HT1080 (cell line): ENCODE measurements around the gene AHDC1. TPM values are rescaled to one million over a fixed set of nuclear protein-coding genes. Genes with fewer than 3 reads are reported as not detected.

Experiments
- DNase-seq: peaks from one replicate; pipeline ENCODE4 v3.0.0-alpha.2; 2015; ENCODE audit warnings: low read depth
- total RNA-seq: library from RNA; depleted of rRNA; stranded (reverse); fragments of >200 nt; shearing (Covaris generic); gene quantifications from 2 replicates; pipeline ENCODE4 v1.2.3, GENCODE V29; 2014

AHDC1 gene
- total RNA-seq, 1 experiment from 2014 or later: 10.3 TPM

DNA sequence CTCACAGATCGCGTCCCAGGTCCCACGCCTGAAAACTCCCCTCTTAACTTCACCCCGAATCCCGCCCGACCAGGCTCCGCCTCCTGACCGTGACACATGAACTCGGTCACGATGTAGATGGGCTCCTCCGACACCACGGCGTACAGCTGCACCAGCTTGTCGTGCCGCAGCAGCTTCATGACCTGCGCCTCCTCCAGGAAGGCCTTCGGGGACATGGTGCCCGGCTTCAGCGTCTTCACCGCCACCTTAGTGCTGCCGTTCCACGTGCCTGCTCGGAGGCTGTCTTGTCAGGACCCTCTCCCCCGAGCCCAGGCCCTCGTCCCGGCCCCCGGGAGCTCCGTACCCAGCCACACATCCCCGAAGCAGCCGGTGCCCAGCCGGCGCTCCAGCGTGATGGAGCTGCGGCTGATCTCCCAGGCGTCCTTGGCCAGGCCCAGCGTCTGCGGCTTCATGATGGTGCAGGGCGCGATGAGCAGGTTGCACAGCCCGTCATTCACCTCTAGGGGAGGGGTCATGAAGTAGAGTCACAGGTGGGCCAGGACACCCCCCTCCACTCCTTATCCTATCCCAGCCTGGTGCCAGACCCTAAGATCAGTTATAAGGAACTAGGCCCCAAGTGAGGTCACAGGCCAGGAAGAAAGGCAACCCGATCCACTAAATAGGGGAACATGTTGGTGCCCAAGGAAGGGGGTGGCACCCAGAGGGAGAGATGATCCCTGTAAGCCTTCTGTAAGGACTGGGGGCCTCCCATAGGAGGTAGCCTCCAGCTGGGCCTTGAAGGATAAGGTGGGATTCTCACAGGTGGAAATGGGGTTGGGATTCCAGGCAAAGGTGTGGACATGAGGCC, 11.6 kb upstream of the AHDC1 start:
- no peak for DNase-seq

DNA sequence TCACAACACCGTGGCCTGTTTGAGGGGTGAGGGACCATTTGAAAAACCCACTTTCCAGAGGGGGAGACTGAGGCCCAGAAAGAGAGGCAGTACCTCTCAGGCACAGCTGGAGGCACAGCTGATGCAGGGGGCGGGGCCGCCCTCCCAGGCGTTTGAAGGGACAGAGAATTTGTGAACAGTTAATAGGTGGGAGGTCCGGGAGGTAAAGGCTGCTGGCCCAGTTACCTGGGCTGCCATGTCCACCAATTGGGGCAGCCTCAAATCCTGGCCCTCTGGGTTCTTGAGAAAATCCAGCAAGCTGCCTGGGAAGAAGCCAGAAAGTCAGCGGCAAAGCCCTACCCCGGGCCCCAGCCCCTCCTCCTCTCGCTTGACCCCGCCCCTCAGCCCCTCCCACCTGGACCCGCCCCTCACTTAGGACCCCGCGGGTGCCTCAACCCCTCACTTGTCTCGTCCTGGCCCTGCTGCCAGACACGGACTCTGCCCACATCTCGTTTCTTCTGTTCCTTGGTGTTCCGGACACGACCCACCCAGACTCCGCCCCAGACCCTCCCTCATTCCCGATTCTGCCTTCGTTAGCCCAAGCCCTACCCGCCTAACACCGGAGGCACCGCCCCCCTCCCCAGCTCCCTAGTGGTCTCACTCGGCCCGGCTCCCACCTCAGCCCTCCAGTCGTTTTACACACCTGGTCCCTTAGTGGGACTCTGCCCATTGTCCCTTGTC, 10.8 kb upstream of the AHDC1 start:
- no peak for DNase-seq

- DNase-seq: no peak
Observed at GRCh38 chr1:27614043-27614624, 10.2 kb upstream of the AHDC1 start.

- DNase-seq: no peak
Observed at GRCh38 chr1:27612718-27613117, 8.8 kb upstream of the AHDC1 start.

DNA sequence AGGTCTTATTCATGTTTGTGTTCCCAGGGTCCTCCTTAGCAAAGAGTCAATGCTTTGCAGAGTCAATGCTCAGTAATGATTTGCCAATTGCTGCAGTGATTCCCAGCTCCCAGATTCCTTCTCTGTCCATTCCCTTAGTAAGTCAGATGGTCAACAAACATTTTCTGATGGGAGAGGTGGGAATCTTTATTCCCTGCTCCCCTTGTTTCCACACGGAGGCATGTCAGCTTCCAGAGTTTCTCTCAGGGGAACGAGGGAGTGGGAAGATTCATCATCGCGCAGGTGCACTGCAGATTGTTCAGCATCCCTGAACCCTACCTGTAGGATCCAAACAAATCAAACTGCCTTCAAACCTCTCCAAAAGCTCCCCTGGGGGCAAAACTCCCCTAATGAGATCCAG, 7.5 kb upstream of the AHDC1 start:
- DNase-seq: no peak

DNA sequence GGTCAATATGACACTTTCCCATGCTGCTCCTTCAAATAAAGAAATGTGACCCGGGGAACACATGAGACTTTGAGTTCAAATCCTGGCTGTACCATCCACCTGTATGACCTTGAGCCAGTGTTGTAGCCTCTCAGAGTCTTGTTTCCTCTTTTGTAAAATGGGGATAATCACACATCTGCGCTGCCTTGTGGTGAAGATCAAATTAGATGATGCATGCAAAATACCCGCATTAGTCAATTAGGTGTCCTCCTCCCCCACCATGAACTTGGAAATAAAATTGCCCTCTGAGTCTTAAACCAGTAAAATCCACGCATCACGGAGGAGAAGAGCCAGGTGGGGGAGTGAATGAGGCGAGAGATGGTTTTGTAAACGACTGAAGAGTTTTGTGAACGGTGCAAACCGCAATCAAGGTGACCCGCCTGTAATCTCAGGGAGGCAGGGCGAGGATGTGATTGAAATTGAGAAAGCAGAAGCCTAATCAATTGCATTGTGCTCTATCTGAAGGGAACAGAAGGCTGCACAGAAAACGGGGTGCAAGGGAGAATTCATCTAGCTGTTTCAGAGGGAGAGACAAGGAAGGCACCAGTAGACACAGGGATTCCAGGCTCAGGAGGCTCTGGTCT, 5.8 kb upstream of the AHDC1 start:
- no peak for DNase-seq

DNA sequence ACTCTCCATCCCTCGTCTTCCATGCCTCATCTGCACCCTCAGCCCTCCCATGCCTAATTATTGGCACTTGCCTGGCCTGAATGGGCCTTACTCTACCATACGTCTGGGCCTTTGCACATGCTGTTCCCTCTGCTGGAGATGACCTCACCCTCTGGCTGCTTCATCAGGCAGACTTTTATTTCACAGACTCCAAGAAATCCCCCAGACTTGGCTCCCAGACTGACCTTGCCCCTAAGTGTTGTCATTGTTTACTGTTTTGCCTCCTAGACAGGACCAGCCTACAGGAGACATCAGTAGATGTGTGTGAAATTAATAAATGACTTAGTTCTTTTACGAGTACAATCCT, 5.2 kb upstream of the AHDC1 start:
- no peak for DNase-seq

DNA sequence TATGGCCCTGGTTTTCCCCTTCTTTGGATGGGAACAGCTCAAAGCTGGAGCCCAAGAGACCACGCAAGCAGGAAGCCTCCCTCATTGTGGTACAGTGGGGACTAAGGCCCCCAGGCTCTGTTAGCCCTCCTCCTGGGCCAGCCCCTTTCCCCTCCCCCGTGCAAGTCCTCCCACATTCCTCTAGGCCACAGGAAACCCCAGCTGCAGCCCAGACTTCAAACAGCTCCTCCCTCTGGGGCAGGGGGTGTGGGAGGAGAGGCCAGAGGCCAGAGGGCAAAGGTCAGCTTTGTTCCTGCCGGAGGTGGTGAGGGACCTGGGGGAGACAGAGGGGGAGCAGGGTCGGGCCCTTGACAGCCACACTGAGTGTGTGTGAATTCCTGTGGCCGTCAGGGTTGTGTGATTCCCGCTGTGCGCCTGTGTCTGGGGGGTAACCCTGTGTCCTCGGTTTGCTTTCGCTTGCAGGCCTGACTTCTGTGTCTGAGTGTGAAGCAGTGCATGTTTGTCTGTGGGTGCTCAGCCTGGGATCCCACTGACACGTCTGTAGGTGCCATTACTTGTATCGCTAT, 3.4 kb upstream of the AHDC1 start:
- DNase-seq: no peak

DNA sequence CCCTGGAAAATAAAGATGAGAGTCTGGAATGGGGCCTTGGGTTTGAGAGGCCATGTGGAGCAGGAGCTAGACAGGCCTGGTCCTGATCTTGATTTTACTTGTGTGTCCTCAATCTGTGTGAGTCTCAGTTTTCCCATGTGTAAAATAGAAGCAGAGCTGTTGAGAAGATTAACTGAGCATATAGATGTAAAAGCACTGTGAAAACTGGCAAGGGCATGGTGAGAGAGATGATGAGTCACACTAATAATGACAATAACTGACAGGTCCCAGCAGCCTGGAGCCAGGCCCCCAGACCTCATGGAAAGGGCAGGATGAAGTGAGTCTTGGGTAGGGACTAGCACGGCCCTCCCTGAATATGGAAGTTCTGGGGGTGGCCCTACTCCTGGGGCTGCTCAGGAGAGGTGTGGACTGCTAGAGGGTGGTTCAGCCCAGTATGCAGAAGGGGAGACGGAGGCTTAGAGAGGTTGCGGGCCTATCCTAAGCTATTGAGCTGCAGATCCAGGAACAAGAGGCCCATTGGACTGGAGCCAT, 2.8 kb upstream of the AHDC1 start:
- DNase-seq: peak; percentile 52

DNA sequence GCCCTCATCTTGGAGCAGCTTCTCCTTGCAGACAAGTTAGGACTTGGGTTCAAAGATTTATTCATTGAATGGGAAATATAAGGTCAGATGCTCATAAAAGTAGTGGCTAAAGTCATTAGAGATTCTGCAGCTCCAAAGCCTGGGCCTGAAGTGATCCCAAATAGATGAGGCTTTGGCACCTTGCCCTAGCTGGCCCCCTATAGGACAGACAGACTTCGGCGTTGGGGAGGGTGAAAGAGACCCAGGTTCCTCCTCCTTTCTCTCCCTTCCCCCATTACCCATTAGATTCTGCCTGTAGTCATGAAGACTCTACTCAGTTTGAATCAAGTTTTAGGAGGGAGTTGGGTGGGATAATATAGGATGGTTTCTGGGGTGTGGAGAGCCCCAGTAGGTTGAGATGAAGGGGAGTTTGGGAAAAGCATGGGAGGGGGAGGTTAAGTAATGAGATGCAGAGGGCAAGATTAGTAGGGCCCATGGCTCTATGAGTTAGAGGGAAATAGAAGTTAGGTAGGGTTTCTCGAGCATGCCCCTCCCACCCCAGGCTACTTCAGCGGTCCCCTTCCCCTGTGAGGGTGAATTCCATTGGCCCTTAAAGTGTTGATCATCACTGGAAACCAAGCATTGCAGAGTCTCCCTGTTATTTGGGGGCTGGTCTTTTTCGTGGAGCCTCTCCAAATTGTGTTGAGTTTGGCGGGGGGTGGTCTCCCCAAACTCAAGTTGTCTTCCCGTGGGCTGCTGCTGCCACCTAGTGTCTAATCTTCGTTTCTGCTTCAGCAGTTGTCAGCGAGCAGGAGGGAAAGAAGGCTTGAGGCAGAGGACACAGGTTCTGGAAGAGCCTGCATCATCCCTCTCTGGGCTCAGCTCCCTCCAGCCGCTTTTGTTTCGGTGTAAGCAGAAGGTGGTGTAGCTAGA, 2.1 kb upstream of the AHDC1 start:
- peak; percentile 47 for DNase-seq

DNA sequence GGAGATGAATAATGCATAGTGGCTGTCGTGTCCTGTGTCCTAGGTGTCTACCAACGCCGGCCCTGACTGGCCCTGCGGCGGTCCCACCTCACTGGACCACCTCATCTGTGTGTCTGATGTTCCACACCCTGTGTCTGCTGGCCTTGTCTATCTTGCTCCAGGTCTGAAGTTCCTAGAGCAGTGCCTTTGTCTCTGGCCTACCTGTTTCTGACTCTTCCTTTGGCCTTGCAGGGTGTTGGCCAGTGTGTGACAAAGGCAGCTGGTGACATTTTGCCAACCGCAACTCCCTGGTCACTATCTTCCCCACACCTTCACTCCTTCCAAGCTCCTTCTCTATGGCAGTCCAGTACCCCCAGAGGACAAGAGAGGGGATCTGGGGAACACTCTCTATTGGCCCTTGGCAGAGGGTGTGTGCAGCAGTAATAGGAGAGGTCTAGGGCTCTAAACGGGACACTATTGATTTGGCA, 1.4 kb upstream of the AHDC1 start:
- DNase-seq: no peak

GRCh38 chr1:27604579-27605299, 795 bp upstream of the AHDC1 start:
- DNase-seq: peak; percentile 34

- no peak for DNase-seq
Observed at GRCh38 chr1:27603309-27603680, 649 bp downstream of the AHDC1 start.

GRCh38 chr1:27602462-27603308, 1.3 kb downstream of the AHDC1 start:
- DNase-seq: no peak

- DNase-seq: peak; percentile 26
Observed at GRCh38 chr1:27601771-27602461, 2.0 kb downstream of the AHDC1 start.

DNA sequence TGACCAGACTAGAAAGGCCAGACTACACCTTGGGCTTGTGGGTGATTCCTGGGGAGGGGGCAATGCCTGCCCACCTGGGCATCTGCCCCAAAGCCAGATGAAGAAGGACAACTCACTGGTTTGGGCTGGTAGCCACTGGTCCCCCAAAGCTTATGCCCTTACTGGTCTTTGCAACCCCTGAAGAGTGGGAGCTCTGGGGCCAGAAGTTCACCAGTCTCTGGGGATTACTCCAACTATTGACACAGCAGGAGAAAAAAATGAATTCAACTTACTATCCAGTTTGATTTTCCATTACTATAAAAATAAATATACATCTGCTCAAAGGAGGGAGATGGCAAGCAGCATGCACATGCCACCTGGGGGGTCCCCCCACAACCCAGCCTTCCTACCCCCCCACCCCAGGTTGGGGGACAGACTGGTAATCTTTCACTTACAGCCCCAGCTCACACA, 2.6 kb downstream of the AHDC1 start:
- no peak for DNase-seq

DNA sequence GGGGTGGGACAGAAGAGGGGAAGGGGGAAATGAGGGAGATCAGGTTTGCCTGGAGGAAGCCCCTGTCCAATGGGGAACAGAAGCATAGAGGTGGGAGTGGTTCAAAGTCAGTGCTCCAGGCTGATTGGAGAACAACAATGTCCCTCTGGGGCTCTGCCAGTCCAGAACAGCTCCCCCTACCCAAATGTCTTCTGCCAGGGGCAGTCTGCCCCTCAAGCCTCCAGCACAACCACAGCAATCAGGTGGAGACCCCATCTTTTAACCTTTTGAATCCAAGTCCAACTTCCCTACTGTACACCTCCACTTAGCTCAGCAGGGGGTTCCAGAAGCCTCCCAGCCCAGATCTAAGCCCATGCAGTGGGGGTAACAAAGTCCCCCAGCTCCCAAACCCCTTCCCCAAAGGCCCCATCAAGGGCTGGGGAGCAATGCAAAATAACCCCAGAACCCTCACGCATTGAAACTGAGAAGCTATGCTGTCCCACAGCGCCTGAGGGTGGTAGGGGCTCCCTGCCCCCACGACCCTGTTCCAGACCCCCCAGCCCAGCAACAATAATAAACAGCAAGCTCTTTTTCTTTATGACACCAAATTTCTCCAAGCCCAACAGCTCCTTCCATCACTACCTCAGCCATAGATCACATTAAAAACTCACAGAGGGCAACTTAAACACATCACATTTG, 3.3 kb downstream of the AHDC1 start:
- peak; percentile 32 for DNase-seq
